Glutamatergic neuron (in vitro differentiated cells): ENCODE measurements around the gene INSC. TPM values are rescaled to one million over a fixed set of nuclear protein-coding genes. Genes with fewer than 3 reads are reported as not detected.

Experiments
- DNase-seq: peaks from one replicate; pipeline ENCODE4 v3.0.0; 2022
- H3K27ac Mint-ChIP-seq: one replicate; pipeline ENCODE4 v1.8.0; 2020; ENCODE audit warnings: mild to moderate bottlenecking, mixed read lengths, inconsistent platforms; ENCODE audit not compliant: unreplicated experiment
- H3K27me3 Mint-ChIP-seq: one replicate; pipeline ENCODE4 v1.8.0; 2020; ENCODE audit warnings: mild to moderate bottlenecking, moderate library complexity, mixed read lengths, inconsistent platforms; ENCODE audit not compliant: unreplicated experiment
- H3K36me3 Mint-ChIP-seq: one replicate; pipeline ENCODE4 v1.8.0; 2020; ENCODE audit warnings: mild to moderate bottlenecking, mixed read lengths, inconsistent platforms; ENCODE audit not compliant: unreplicated experiment
- H3K4me1 Mint-ChIP-seq: one replicate; pipeline ENCODE4 v1.8.0; 2020; ENCODE audit warnings: mild to moderate bottlenecking, low read depth, mixed read lengths, inconsistent platforms; ENCODE audit not compliant: unreplicated experiment
- H3K4me3 Mint-ChIP-seq: one replicate; pipeline ENCODE4 v1.8.0; 2020; ENCODE audit warnings: mild to moderate bottlenecking, mixed read lengths, inconsistent platforms; ENCODE audit not compliant: unreplicated experiment
- H3K9me3 Mint-ChIP-seq: one replicate; pipeline ENCODE4 v1.8.0; 2020; ENCODE audit warnings: mild to moderate bottlenecking, moderate library complexity, mixed read lengths, inconsistent platforms; ENCODE audit not compliant: unreplicated experiment
- total RNA-seq: library from RNA; stranded (reverse); fragmentation: NEBNext Ultra II Directional; extraction: Animal tissue kit (Norgen Biotek cat#: 25700); gene quantifications from one replicate; pipeline ENCODE4 v1.2.1, GENCODE V29; 2021; ENCODE audit not compliant: unreplicated experiment
- TF ChIP-seq, protein P1 (sequence below): fragments of 200-600 bp; sonication (generic); IDR thresholded peaks from one replicate; pipeline ENCODE4 v1.5.0; 2021; ENCODE audit not compliant: partially characterized antibody, unreplicated experiment

INSC gene
- total RNA-seq, 1 donor from 2014 or later = not detected

DNA sequence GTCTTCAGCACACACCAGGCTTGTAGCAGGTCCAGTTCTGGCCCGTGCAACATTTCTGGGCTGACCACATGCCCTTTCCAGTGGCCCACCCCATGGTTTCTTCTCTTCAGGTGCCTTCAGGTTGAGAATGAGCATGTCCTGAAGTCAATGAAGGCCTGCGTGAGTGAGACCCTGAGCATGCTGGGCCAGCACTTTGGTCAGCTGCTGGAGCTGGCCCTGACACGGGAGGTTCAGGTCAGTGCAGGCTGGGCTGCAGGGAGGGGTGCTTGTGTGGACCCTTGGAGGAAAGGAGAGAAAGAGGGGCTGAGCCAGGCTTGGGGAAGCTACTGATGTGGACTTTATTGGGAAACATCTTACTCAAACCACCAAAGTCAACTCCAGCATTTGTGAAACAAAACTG, 63.5 kb downstream of the INSC start:
- Mint-ChIP-seq H3K27ac (no peak overlapping the region), H3K36me3 (no peaks in the 10 kb centered on the region), H3K27me3 (no peaks in the 10 kb centered on the region), H3K4me3 (no peak overlapping the region), H3K9me3 (no peaks in the 10 kb centered on the region), H3K4me1 (no peaks in the 10 kb centered on the region)
- DNase-seq = no peak
- TF ChIP-seq, protein P1, sequence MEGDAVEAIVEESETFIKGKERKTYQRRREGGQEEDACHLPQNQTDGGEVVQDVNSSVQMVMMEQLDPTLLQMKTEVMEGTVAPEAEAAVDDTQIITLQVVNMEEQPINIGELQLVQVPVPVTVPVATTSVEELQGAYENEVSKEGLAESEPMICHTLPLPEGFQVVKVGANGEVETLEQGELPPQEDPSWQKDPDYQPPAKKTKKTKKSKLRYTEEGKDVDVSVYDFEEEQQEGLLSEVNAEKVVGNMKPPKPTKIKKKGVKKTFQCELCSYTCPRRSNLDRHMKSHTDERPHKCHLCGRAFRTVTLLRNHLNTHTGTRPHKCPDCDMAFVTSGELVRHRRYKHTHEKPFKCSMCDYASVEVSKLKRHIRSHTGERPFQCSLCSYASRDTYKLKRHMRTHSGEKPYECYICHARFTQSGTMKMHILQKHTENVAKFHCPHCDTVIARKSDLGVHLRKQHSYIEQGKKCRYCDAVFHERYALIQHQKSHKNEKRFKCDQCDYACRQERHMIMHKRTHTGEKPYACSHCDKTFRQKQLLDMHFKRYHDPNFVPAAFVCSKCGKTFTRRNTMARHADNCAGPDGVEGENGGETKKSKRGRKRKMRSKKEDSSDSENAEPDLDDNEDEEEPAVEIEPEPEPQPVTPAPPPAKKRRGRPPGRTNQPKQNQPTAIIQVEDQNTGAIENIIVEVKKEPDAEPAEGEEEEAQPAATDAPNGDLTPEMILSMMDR = no peak

DNA sequence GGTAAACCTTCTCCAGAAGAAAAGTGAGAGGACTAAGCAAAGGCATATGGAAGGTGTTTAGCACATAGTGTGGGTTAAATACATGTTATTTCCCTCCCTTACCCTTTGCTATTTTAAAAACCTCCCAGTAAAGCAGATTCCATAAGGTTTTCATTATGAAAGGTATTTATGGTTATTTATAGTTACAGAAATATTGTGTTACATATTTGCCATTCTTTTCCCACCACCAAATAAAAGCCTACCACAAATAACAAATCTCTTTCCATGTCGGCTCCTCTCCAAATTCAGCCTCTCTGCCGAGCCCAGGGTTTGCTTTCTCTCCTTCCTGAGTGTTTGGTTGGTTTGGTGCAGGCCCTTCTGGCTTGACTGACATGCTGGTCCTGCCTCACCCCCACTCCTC, 64.4 kb downstream of the INSC start:
- no peak overlapping the region for H3K4me3 Mint-ChIP-seq
- H3K36me3 Mint-ChIP-seq = no peaks in the 10 kb centered on the region
- DNase-seq = no peak
- no peaks in the 10 kb centered on the region for H3K27me3 Mint-ChIP-seq
- TF ChIP-seq, protein P1 = no peak
- no peaks in the 10 kb centered on the region for H3K9me3 Mint-ChIP-seq
- H3K4me1 Mint-ChIP-seq = no peaks in the 10 kb centered on the region
- no peak overlapping the region for H3K27ac Mint-ChIP-seq

DNA sequence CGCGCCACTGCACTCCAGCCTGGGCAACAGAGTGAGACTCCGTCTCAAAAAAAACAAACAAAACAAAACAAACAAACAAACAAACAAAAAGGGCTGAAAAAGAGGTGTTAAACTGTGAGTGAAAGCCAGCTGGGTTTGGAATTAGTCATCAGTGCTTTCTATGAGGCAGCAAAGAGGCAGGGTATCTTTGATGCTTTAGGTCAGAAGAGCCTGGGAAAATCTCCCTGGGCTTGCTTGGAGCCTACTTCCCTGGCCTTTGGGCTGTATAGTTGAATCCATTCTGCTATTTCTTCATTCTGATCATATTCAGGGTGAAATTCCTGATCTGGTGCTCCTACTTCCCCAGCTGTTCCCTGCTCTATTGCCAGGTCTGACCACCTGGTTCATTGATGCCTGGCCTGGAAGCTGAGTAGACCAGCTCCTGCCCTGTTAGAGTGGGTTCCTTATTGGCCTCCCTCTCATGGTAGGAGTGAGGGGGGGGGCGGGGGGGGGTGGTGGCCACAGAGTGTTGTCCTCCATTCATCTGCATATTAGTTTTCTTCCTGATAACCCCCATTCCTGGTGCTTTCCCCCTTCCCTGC, 65.6 kb downstream of the INSC start:
- TF ChIP-seq, protein P1 = no peak
- Mint-ChIP-seq H3K9me3 (no peaks in the 10 kb centered on the region), H3K36me3 (no peaks in the 10 kb centered on the region), H3K4me3 (no peak overlapping the region), H3K27me3 (no peaks in the 10 kb centered on the region), H3K4me1 (no peaks in the 10 kb centered on the region), H3K27ac (no peak overlapping the region)
- DNase-seq = no peak

DNA sequence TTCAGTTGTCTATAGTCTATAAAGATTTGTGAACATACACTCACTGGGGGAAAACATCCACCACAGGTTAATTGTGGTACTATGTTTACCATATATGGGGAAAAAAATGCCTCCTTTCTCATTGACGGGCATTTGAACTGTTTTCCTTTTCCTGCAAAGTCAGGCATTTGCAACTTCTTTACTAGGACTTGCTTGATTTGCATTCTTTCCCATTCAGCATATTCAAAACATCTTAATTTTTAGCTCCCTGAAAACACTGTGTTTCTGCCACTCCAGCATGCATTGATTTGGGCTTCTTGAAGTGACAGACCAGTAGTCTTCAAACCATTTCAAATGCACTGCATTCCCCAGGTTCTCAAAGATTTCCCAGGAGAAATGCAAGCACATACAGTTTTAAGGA, 67.6 kb downstream of the INSC start:
- TF ChIP-seq, protein P1 = no peak
- peaks cover 2% of the 10 kb centered on the region for H3K9me3 Mint-ChIP-seq
- H3K36me3 Mint-ChIP-seq = no peaks in the 10 kb centered on the region
- H3K4me1 Mint-ChIP-seq = peaks cover 7% of the 10 kb centered on the region
- no peak overlapping the region for H3K4me3 Mint-ChIP-seq
- no peak for DNase-seq
- H3K27me3 Mint-ChIP-seq = peaks cover 3% of the 10 kb centered on the region
- H3K27ac Mint-ChIP-seq = no peak overlapping the region

DNA sequence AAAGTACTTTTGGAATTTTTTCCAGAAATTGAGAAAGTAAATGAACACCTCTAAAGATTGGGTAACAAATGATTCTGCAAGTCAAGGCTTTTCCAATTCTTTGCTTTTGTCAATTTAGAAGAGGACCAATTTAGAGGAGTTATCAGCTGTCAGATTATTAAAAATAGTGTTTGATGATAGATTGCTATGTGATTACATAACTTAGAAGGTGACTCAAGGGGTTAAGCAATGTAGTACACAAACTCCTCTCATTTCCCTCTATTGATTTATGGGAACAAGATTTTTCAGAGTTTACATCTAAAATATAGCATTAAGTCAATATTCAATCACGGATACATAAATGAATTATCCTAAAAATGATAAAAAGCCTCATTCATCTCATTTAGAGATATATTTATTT, 70.3 kb downstream of the INSC start:
- H3K27ac Mint-ChIP-seq = no peak overlapping the region
- no peak overlapping the region for H3K4me3 Mint-ChIP-seq
- peaks cover 2% of the 10 kb centered on the region for H3K9me3 Mint-ChIP-seq
- TF ChIP-seq, protein P1 = no peak
- DNase-seq = no peak
- peaks cover 3% of the 10 kb centered on the region for H3K27me3 Mint-ChIP-seq
- peaks cover 7% of the 10 kb centered on the region for H3K4me1 Mint-ChIP-seq
- no peaks in the 10 kb centered on the region for H3K36me3 Mint-ChIP-seq
